Muscle layer of duodenum (tissue), 2 donors: ENCODE results near the gene PREX1.

Source experiments
- H3K27ac ChIP-seq: one replicate; pipeline ENCODE4 v1.7.0; 2013; ENCODE audit warnings: mild to moderate bottlenecking, low read length
- H3K27me3 ChIP-seq: one replicate; pipeline ENCODE4 v1.7.0; 2013; ENCODE audit warnings: low read depth, mild to moderate bottlenecking, control low read depth, low read length
- H3K36me3 ChIP-seq, 2 donors: one replicate each; pipeline ENCODE4 v1.7.0; 2013; ENCODE audit warnings: low read length in 2 of 2, control low read depth in 1 of 2, mild to moderate bottlenecking in 1 of 2; ENCODE audit not compliant: insufficient read depth in 2 of 2, control insufficient read depth in 1 of 2
- H3K4me1 ChIP-seq, 2 donors: one replicate each; pipeline ENCODE4 v1.7.0; 2013; ENCODE audit warnings: low read length in 2 of 2, mild to moderate bottlenecking in 2 of 2, control low read depth in 1 of 2, moderate library complexity in 1 of 2; ENCODE audit not compliant: insufficient read depth in 2 of 2, control insufficient read depth in 1 of 2
- H3K4me3 ChIP-seq, 2 donors: one replicate each; pipeline ENCODE4 v1.7.0; 2013; ENCODE audit warnings: low read length in 2 of 2, low read depth in 1 of 2, mild to moderate bottlenecking in 1 of 2
- H3K9me3 ChIP-seq, 2 donors: one replicate each; pipeline ENCODE4 v1.7.0; 2013; ENCODE audit warnings: low read length in 2 of 2, control low read depth in 1 of 2, mild to moderate bottlenecking in 1 of 2; ENCODE audit not compliant: control insufficient read depth in 1 of 2
- donor health status: healthy.

The PREX1 gene

GRCh38 chr20:48807051-48807450, 20.7 kb downstream of the PREX1 start:
- no peaks in the 10 kb centered on the region for H3K9me3 ChIP-seq
- H3K36me3 ChIP-seq = no peaks in the 10 kb centered on the region
- no peak overlapping the region for H3K27ac ChIP-seq
- H3K4me3 ChIP-seq = no peak overlapping the region
- H3K4me1 ChIP-seq = no peaks in the 10 kb centered on the region
- H3K27me3 ChIP-seq = no peaks in the 10 kb centered on the region

GRCh38 chr20:48805716-48806115, 22.1 kb downstream of the PREX1 start:
- H3K9me3 ChIP-seq = no peaks in the 10 kb centered on the region
- no peaks in the 10 kb centered on the region for H3K36me3 ChIP-seq
- H3K27me3 ChIP-seq = no peaks in the 10 kb centered on the region
- no peak overlapping the region for H3K27ac ChIP-seq
- H3K4me1 ChIP-seq = no peaks in the 10 kb centered on the region
- no peak overlapping the region for H3K4me3 ChIP-seq

GRCh38 chr20:48805286-48805685, 22.5 kb downstream of the PREX1 start:
- Histone ChIP-seq H3K36me3 (no peaks in the 10 kb centered on the region), H3K4me1 (no peaks in the 10 kb centered on the region)

GRCh38 chr20:48804300-48804980, 23.4 kb downstream of the PREX1 start:
- Histone ChIP-seq H3K9me3 (no peaks in the 10 kb centered on the region), H3K4me3 (no peak overlapping the region), H3K36me3 (no peaks in the 10 kb centered on the region), H3K27me3 (no peaks in the 10 kb centered on the region), H3K27ac (no peak overlapping the region), H3K4me1 (no peaks in the 10 kb centered on the region)

More at GRCh38 chr20:48805286-48805685, 22.5 kb downstream of the PREX1 start:
- no peak overlapping the region for H3K4me3 ChIP-seq
- H3K27ac ChIP-seq = no peak overlapping the region
- H3K9me3 ChIP-seq = no peaks in the 10 kb centered on the region
- no peaks in the 10 kb centered on the region for H3K27me3 ChIP-seq

GRCh38 chr20:48803176-48804053, 24.4 kb downstream of the PREX1 start:
- Histone ChIP-seq H3K9me3 (no peaks in the 10 kb centered on the region), H3K4me3 (no peak overlapping the region), H3K4me1 (no peaks in the 10 kb centered on the region), H3K27me3 (no peaks in the 10 kb centered on the region), H3K36me3 (no peaks in the 10 kb centered on the region), H3K27ac (no peak overlapping the region)

- Histone ChIP-seq H3K4me3 (no peak overlapping the region), H3K27ac (no peak overlapping the region), H3K36me3 (no peaks in the 10 kb centered on the region), H3K9me3 (no peaks in the 10 kb centered on the region), H3K27me3 (no peaks in the 10 kb centered on the region), H3K4me1 (peaks cover 0 to 3% of the 10 kb centered on the region in 2 donors)
Measured at GRCh38 chr20:48802647-48803046, 25.2 kb downstream of the PREX1 start.

GRCh38 chr20:48802216-48802615, 25.6 kb downstream of the PREX1 start:
- Histone ChIP-seq H3K9me3 (no peaks in the 10 kb centered on the region), H3K4me1 (peaks cover 0 to 4% of the 10 kb centered on the region in 2 donors), H3K27ac (no peak overlapping the region), H3K27me3 (no peaks in the 10 kb centered on the region), H3K4me3 (no peak overlapping the region), H3K36me3 (no peaks in the 10 kb centered on the region)

- H3K27ac ChIP-seq = no peak overlapping the region
- peaks cover 0 to 4% of the 10 kb centered on the region in 2 donors for H3K4me1 ChIP-seq
- H3K4me3 ChIP-seq = no peak overlapping the region
- H3K36me3 ChIP-seq = no peaks in the 10 kb centered on the region
- no peaks in the 10 kb centered on the region for H3K27me3 ChIP-seq
- H3K9me3 ChIP-seq = no peaks in the 10 kb centered on the region
Measured at GRCh38 chr20:48801197-48801596, 26.6 kb downstream of the PREX1 start.

GRCh38 chr20:48800177-48800576, 27.6 kb downstream of the PREX1 start:
- Histone ChIP-seq H3K27ac (no peak overlapping the region), H3K4me3 (no peak overlapping the region), H3K4me1 (peaks cover 0 to 4% of the 10 kb centered on the region in 2 donors), H3K9me3 (no peaks in the 10 kb centered on the region), H3K27me3 (no peaks in the 10 kb centered on the region), H3K36me3 (no peaks in the 10 kb centered on the region)

GRCh38 chr20:48799328-48800105, 28.3 kb downstream of the PREX1 start:
- no peaks in the 10 kb centered on the region for H3K27me3 ChIP-seq
- no peak overlapping the region for H3K4me3 ChIP-seq
- no peak overlapping the region for H3K27ac ChIP-seq
- H3K9me3 ChIP-seq = no peaks in the 10 kb centered on the region
- H3K4me1 ChIP-seq = peaks cover 0 to 6% of the 10 kb centered on the region in 2 donors
- no peaks in the 10 kb centered on the region for H3K36me3 ChIP-seq
